Astrocyte of the cerebellum (primary cell): ENCODE measurements around the gene SGMS1.
"Not testable (repeated sequence)": the region's sequence is repeated elsewhere in the genome, so short reads cannot be mapped to it uniquely, and the experiment has no call there.

Source experiments
- DNase-seq: peaks from one replicate; pipeline ENCODE4 v3.0.0-alpha.2; 2011; ENCODE audit warnings: low read depth
- H3K4me3 ChIP-seq: 2 replicates; pipeline ENCODE4 v1.5.1; 2011; ENCODE audit warnings: mild to moderate bottlenecking, low read depth, low read length, moderate library complexity
- CTCF ChIP-seq: IDR thresholded peaks from 2 replicates; pipeline ENCODE4 v1.5.1; 2012; ENCODE audit warnings: low read length, low read depth, moderate library complexity, mild to moderate bottlenecking; ENCODE audit errors: missing control alignments
- in situ Hi-C: cut with HindIII; loops from 2 replicates; pipeline ENCODE4 v1.10.0; 2017; ENCODE audit warnings: low sequenced_read_pairs

SGMS1 gene

GRCh38 chr10:50623663-50624412, at the start of gene SGMS1:
TSS of gene SGMS1 (minus strand) at chr10:50623956. CDS start at chr10:50344114, 279,842 bp downstream.
- in situ Hi-C loops, result no loop called here
- peak within 1 kb of the TSS; percentile 88 for H3K4me3 ChIP-seq
- no peak for TF ChIP-seq CTCF
- DNase-seq, result peak; percentile 75

GRCh38 chr10:50672152-50672551, 48.4 kb upstream of the SGMS1 start:
- in situ Hi-C loops, H3K4me3 ChIP-seq, DNase-seq: not testable (repeated sequence)

GRCh38 chr10:50671645-50672044, 47.9 kb upstream of the SGMS1 start:
- H3K4me3 ChIP-seq, in situ Hi-C loops, DNase-seq: not testable (repeated sequence)

- in situ Hi-C loops, H3K4me3 ChIP-seq, DNase-seq: not testable (repeated sequence)
Measured at GRCh38 chr10:50669957-50670356, 46.2 kb upstream of the SGMS1 start.

- in situ Hi-C loops, H3K4me3 ChIP-seq, DNase-seq: not testable (repeated sequence)
Measured at GRCh38 chr10:50667353-50667752, 43.6 kb upstream of the SGMS1 start.

GRCh38 chr10:50662420-50662819, 38.7 kb upstream of the SGMS1 start:
- DNase-seq, in situ Hi-C loops, H3K4me3 ChIP-seq: not testable (repeated sequence)

GRCh38 chr10:50661563-50661962, 37.8 kb upstream of the SGMS1 start:
- in situ Hi-C loops, DNase-seq, H3K4me3 ChIP-seq: not testable (repeated sequence)

GRCh38 chr10:50659865-50660730, 36.3 kb upstream of the SGMS1 start:
- DNase-seq, in situ Hi-C loops, H3K4me3 ChIP-seq: not testable (repeated sequence)

GRCh38 chr10:50659016-50659864, 35.5 kb upstream of the SGMS1 start:
- DNase-seq, in situ Hi-C loops, H3K4me3 ChIP-seq: not testable (repeated sequence)

- TF ChIP-seq CTCF, result no peak
- in situ Hi-C loops, result no loop called here
- no peak overlapping the region for H3K4me3 ChIP-seq
- DNase-seq, result no peak
Measured at GRCh38 chr10:50658165-50658564, 34.4 kb upstream of the SGMS1 start.
